Neuronal stem cell (in vitro differentiated cells): ENCODE data around the gene GNA14.

Experiments
- DNase-seq: peaks from one replicate; pipeline ENCODE4 v3.0.0-alpha.2; 2013; ENCODE audit warnings: low spot score
- H2AFZ ChIP-seq: one replicate; pipeline ENCODE4 v1.6.1; 2013; ENCODE audit warnings: mild to moderate bottlenecking, low read length, inconsistent platforms
- H2AK5ac ChIP-seq: 2 replicates; pipeline ENCODE4 v1.6.1; 2013; ENCODE audit warnings: low read depth, mild to moderate bottlenecking, inconsistent platforms, low read length, moderate library complexity, mixed read lengths
- H2BK120ac ChIP-seq: 2 replicates; pipeline ENCODE4 v1.6.1; 2013; ENCODE audit warnings: low read depth, mild to moderate bottlenecking, inconsistent platforms, low read length, moderate library complexity, mixed read lengths
- H2BK12ac ChIP-seq: one replicate; pipeline ENCODE4 v1.6.1; 2013; ENCODE audit warnings: low read length, inconsistent platforms
- H2BK15ac ChIP-seq: 2 replicates; pipeline ENCODE4 v1.6.1; 2013; ENCODE audit warnings: mild to moderate bottlenecking, low read length, inconsistent platforms, mixed read lengths
- H2BK5ac ChIP-seq: one replicate; pipeline ENCODE4 v1.6.1; 2013; ENCODE audit warnings: inconsistent platforms, mild to moderate bottlenecking, low read length, moderate library complexity
- H3K14ac ChIP-seq: one replicate; pipeline ENCODE4 v1.6.1; 2013; ENCODE audit warnings: low read length, inconsistent platforms
- H3K18ac ChIP-seq: 2 replicates; pipeline ENCODE4 v1.6.1; 2013; ENCODE audit warnings: low read length, inconsistent platforms
- H3K23ac ChIP-seq: 2 replicates; pipeline ENCODE4 v1.6.1; 2013; ENCODE audit warnings: low read depth, mild to moderate bottlenecking, mixed read lengths, low read length, inconsistent platforms; ENCODE audit not compliant: poor library complexity
- H3K27ac ChIP-seq: replicated peaks from 3 replicates; pipeline ENCODE4 v1.5.1; 2013; ENCODE audit warnings: low read length, inconsistent platforms
- H3K27me3 ChIP-seq, 3 experiments: 2 replicates each; pipeline ENCODE4 v1.6.1; 2013; ENCODE audit warnings: low read length in 3 of 3, mild to moderate bottlenecking in 2 of 3, inconsistent platforms in 1 of 3, low read depth in 1 of 3, mixed read lengths in 1 of 3, moderate library complexity in 1 of 3; ENCODE audit not compliant: control insufficient read depth in 3 of 3, insufficient read depth in 3 of 3
- H3K36me3 ChIP-seq, 2 donors: replicated peaks in 1 of 2; 2 replicates each; pipeline ENCODE4 v1.6.1; 2013; ENCODE audit warnings: low read length in 2 of 2; ENCODE audit not compliant: control insufficient read depth in 2 of 2, insufficient read depth in 2 of 2
- H3K4ac ChIP-seq: 2 replicates; pipeline ENCODE4 v1.6.1; 2013; ENCODE audit warnings: inconsistent platforms, mild to moderate bottlenecking, low read length, moderate library complexity
- H3K4me1 ChIP-seq, 2 donors: 1 replicate in 1 of 2; 2 replicates in 1 of 2; pipeline ENCODE4 v1.6.1; 2013; ENCODE audit warnings: low read length in 2 of 2, low read depth in 1 of 2; ENCODE audit not compliant: control insufficient read depth in 2 of 2, insufficient read depth in 1 of 2
- H3K4me2 ChIP-seq: one replicate; pipeline ENCODE4 v1.6.1; 2013; ENCODE audit warnings: mild to moderate bottlenecking, low read length, inconsistent platforms; ENCODE audit not compliant: insufficient read depth, poor library complexity, severe bottlenecking
- H3K4me3 ChIP-seq, 2 donors: 2 replicates each; pipeline ENCODE4 v1.5.1; 2013; ENCODE audit warnings: low read length in 2 of 2, mild to moderate bottlenecking in 2 of 2, inconsistent platforms in 1 of 2, moderate library complexity in 1 of 2
- H3K79me1 ChIP-seq: one replicate; pipeline ENCODE4 v1.6.1; 2013; ENCODE audit warnings: low read depth, mild to moderate bottlenecking, inconsistent platforms, low read length, moderate library complexity
- H3K9ac ChIP-seq: one replicate; pipeline ENCODE4 v1.6.1; 2013; ENCODE audit warnings: mild to moderate bottlenecking, low read depth, low read length, inconsistent platforms; ENCODE audit not compliant: poor library complexity
- H3K9me3 ChIP-seq, 2 donors: replicated peaks in 1 of 2; 2 replicates each; pipeline versions ENCODE3 to v1.6.1; 2013; ENCODE audit warnings: low read length in 2 of 2, mild to moderate bottlenecking in 2 of 2, inconsistent platforms in 1 of 2, low read depth in 1 of 2, mixed read lengths in 1 of 2, moderate library complexity in 1 of 2; ENCODE audit not compliant: control insufficient read depth in 2 of 2, insufficient read depth in 1 of 2
- H4K8ac ChIP-seq: one replicate; pipeline ENCODE4 v1.6.1; 2013; ENCODE audit warnings: low read depth, mild to moderate bottlenecking, inconsistent platforms, low read length, moderate library complexity
- H4K91ac ChIP-seq: one replicate; pipeline ENCODE4 v1.6.1; 2013; ENCODE audit warnings: low read length, low read depth, mild to moderate bottlenecking, inconsistent platforms; ENCODE audit not compliant: poor library complexity
- WGBS, 2 donors: extraction: QIAGEN DNeasy Blood & Tissue Kit; methylation state at CpG; one replicate each; pipeline ENCODE4 v1.1.7; 2013; ENCODE audit warnings: missing lambda C conversion rate in 2 of 2, mixed read lengths in 1 of 2; ENCODE audit not compliant: insufficient read length in 2 of 2, insufficient replicate concordance in 1 of 2; ENCODE audit errors: extremely low coverage in 2 of 2; 5-methylcytosine and 5-hydroxymethylcytosine counted together

GNA14 gene

GRCh38 chr9:77561331-77562018, 86.6 kb downstream of the GNA14 start:
- no peaks in the 10 kb centered on the region for H3K36me3 ChIP-seq
- no peak for DNase-seq
- H3K18ac ChIP-seq = no peak overlapping the region
- no peak overlapping the region for H4K91ac ChIP-seq
- no peak overlapping the region for H4K8ac ChIP-seq
- no peaks in the 10 kb centered on the region for H3K9me3 ChIP-seq
- H2AK5ac ChIP-seq = no peak overlapping the region
- no peak overlapping the region for H3K4ac ChIP-seq
- no peak overlapping the region for H2BK12ac ChIP-seq
- H3K23ac ChIP-seq = no peak overlapping the region
- no peak overlapping the region for H2BK15ac ChIP-seq
- H2BK120ac ChIP-seq = no peak overlapping the region
- no peak overlapping the region for H3K4me2 ChIP-seq
- WGBS, 2 donors = no CpG with 5 or more reads among the region's 2 CpGs
- H3K4me1 ChIP-seq = no peaks in the 10 kb centered on the region
- H2BK5ac ChIP-seq = no peak overlapping the region
- no peak overlapping the region for H3K27ac ChIP-seq
- H3K79me1 ChIP-seq = no peaks in the 10 kb centered on the region
- H3K27me3 ChIP-seq = no peaks in the 10 kb centered on the region
- no peak overlapping the region for H3K9ac ChIP-seq
- H2AFZ ChIP-seq = no peak overlapping the region
- no peak overlapping the region for H3K14ac ChIP-seq
- no peak overlapping the region for H3K4me3 ChIP-seq

DNA sequence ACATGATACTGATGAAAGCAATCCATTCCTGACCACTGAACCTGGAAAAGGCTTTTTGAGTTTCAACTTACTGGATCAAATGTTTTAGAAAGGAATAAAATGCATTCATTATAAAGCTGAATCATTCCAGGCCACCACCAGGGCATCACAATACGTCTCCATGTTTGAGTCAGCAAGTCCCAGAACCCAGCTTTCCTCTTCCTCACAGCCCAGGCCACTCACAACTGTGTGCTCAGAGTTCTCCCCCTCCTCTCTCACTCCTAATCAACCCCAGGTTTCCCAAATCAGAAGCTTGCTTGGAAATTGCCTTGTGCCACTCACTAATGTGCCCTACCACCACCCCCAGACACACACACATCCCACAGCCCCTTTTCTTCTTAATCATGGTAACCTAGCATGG, 91.7 kb downstream of the GNA14 start:
- Histone ChIP-seq H3K23ac (no peak overlapping the region), H2AK5ac (no peak overlapping the region), H3K4me2 (no peak overlapping the region), H3K4me1 (no peaks in the 10 kb centered on the region), H3K79me1 (no peaks in the 10 kb centered on the region), H2BK5ac (no peak overlapping the region), H3K18ac (no peak overlapping the region), H3K9me3 (no peaks in the 10 kb centered on the region), H3K14ac (no peak overlapping the region), H3K27ac (no peak overlapping the region), H3K4ac (no peak overlapping the region), H3K27me3 (no peaks in the 10 kb centered on the region), H2BK12ac (no peak overlapping the region), H4K91ac (no peak overlapping the region), H3K4me3 (no peak overlapping the region), H3K36me3 (no peaks in the 10 kb centered on the region), H2BK15ac (no peak overlapping the region), H4K8ac (no peak overlapping the region), H2BK120ac (no peak overlapping the region), H3K9ac (no peak overlapping the region), H2AFZ (no peak overlapping the region)
- no CpG with 5 or more reads among the region's 1 CpG for WGBS, 2 donors
- no peak for DNase-seq

GRCh38 chr9:77554586-77555105, 93.5 kb downstream of the GNA14 start:
- no peak overlapping the region for H3K14ac ChIP-seq
- no peaks in the 10 kb centered on the region for H3K4me1 ChIP-seq
- H2AK5ac ChIP-seq = no peak overlapping the region
- no CpG with 5 or more reads among the region's 2 CpGs for WGBS, 2 donors
- no peak overlapping the region for H3K4me3 ChIP-seq
- H2BK15ac ChIP-seq = no peak overlapping the region
- no peak overlapping the region for H3K23ac ChIP-seq
- H3K79me1 ChIP-seq = no peaks in the 10 kb centered on the region
- H3K4ac ChIP-seq = no peak overlapping the region
- H2BK5ac ChIP-seq = no peak overlapping the region
- H2BK12ac ChIP-seq = no peak overlapping the region
- H3K27me3 ChIP-seq = no peaks in the 10 kb centered on the region
- H3K9me3 ChIP-seq = no peaks in the 10 kb centered on the region
- H3K9ac ChIP-seq = no peak overlapping the region
- no peak overlapping the region for H4K91ac ChIP-seq
- no peak overlapping the region for H2BK120ac ChIP-seq
- H3K27ac ChIP-seq = no peak overlapping the region
- no peak overlapping the region for H3K4me2 ChIP-seq
- DNase-seq = no peak
- H4K8ac ChIP-seq = no peak overlapping the region
- no peak overlapping the region for H2AFZ ChIP-seq
- H3K36me3 ChIP-seq = no peaks in the 10 kb centered on the region
- H3K18ac ChIP-seq = no peak overlapping the region

- no peaks in the 10 kb centered on the region for H3K27me3 ChIP-seq
- peaks cover 0 to 7% of the 10 kb centered on the region in 2 donors for H3K9me3 ChIP-seq
- H2AK5ac ChIP-seq = no peak overlapping the region
- H4K8ac ChIP-seq = no peak overlapping the region
- no peak overlapping the region for H3K23ac ChIP-seq
- H2BK5ac ChIP-seq = no peak overlapping the region
- H3K79me1 ChIP-seq = no peaks in the 10 kb centered on the region
- H3K4ac ChIP-seq = no peak overlapping the region
- H3K27ac ChIP-seq = no peak overlapping the region
- WGBS, 2 donors = no CpG with 5 or more reads among the region's 5 CpGs
- no peak overlapping the region for H2BK12ac ChIP-seq
- no peak overlapping the region for H3K9ac ChIP-seq
- no peak overlapping the region for H3K4me2 ChIP-seq
- H3K36me3 ChIP-seq = no peaks in the 10 kb centered on the region
- no peaks in the 10 kb centered on the region for H3K4me1 ChIP-seq
- H3K14ac ChIP-seq = no peak overlapping the region
- H2AFZ ChIP-seq = no peak overlapping the region
- H3K4me3 ChIP-seq = no peak overlapping the region
- DNase-seq = no peak
- H3K18ac ChIP-seq = no peak overlapping the region
- H2BK120ac ChIP-seq = no peak overlapping the region
- H4K91ac ChIP-seq = no peak overlapping the region
- no peak overlapping the region for H2BK15ac ChIP-seq
Measured at GRCh38 chr9:77547106-77547730, 100.9 kb downstream of the GNA14 start.
